Mucosa of rectum (tissue), 2 donors: Measurements from ENCODE around the gene EZR.

Experiments
- H3K27ac ChIP-seq, 2 donors: one replicate each; pipeline ENCODE4 v1.7.0; 2013; ENCODE audit warnings: inconsistent platforms in 2 of 2, low read depth in 2 of 2, low read length in 2 of 2
- H3K27me3 ChIP-seq, 2 donors: one replicate each; pipeline ENCODE4 v1.7.0; 2013; ENCODE audit warnings: low read length in 2 of 2; ENCODE audit not compliant: control insufficient read depth in 2 of 2, insufficient read depth in 2 of 2
- H3K36me3 ChIP-seq, 2 donors: one replicate each; pipeline ENCODE4 v1.7.0; 2013; ENCODE audit warnings: low read length in 2 of 2; ENCODE audit not compliant: control insufficient read depth in 2 of 2, insufficient read depth in 2 of 2
- H3K4me1 ChIP-seq, 2 donors: one replicate each; pipeline ENCODE4 v1.7.0; 2013; ENCODE audit warnings: low read length in 2 of 2, mild to moderate bottlenecking in 1 of 2; ENCODE audit not compliant: control insufficient read depth in 2 of 2, insufficient read depth in 2 of 2
- H3K4me3 ChIP-seq, 2 donors: one replicate each; pipeline ENCODE4 v1.7.0; 2013; ENCODE audit warnings: low read length in 2 of 2
- H3K9ac ChIP-seq, 2 donors: one replicate each; pipeline ENCODE4 v1.7.0; 2013; ENCODE audit warnings: low read length in 2 of 2, low read depth in 1 of 2, mild to moderate bottlenecking in 1 of 2
- H3K9me3 ChIP-seq, 2 donors: one replicate each; pipeline ENCODE4 v1.7.0; 2013; ENCODE audit warnings: low read length in 2 of 2; ENCODE audit not compliant: control insufficient read depth in 2 of 2
- donor health status: healthy.
- donor health status: Normal muscosa, but diverticular disease.

EZR gene

GRCh38 chr6:158769771-158770432, 49.3 kb downstream of the EZR start:
- H3K27ac ChIP-seq, result no peak overlapping the region
- H3K4me3 ChIP-seq, result no peak overlapping the region
- H3K4me1 ChIP-seq, result peaks cover 23 to 29% of the 10 kb centered on the region in 2 donors
- H3K27me3 ChIP-seq, result no peaks in the 10 kb centered on the region
- no peaks in the 10 kb centered on the region for H3K9me3 ChIP-seq
- no peak overlapping the region for H3K9ac ChIP-seq
- peaks cover 82 to 85% of the 10 kb centered on the region in 2 donors for H3K36me3 ChIP-seq

- H3K27ac ChIP-seq, result no peak overlapping the region
- peaks cover 80 to 85% of the 10 kb centered on the region in 2 donors for H3K36me3 ChIP-seq
Measured at GRCh38 chr6:158769234-158769770, 49.9 kb downstream of the EZR start.

GRCh38 chr6:158768436-158768835, 50.7 kb downstream of the EZR start:
- peaks cover 79 to 80% of the 10 kb centered on the region in 2 donors for H3K36me3 ChIP-seq
- no peak overlapping the region for H3K4me3 ChIP-seq
- H3K27ac ChIP-seq, result no peak overlapping the region
- H3K27me3 ChIP-seq, result no peaks in the 10 kb centered on the region
- no peaks in the 10 kb centered on the region for H3K9me3 ChIP-seq
- no peak overlapping the region for H3K9ac ChIP-seq
- peaks cover 14 to 15% of the 10 kb centered on the region in 2 donors for H3K4me1 ChIP-seq

More at GRCh38 chr6:158769234-158769770, 49.9 kb downstream of the EZR start:
- no peak overlapping the region for H3K4me3 ChIP-seq
- H3K27me3 ChIP-seq, result no peaks in the 10 kb centered on the region
- no peaks in the 10 kb centered on the region for H3K9me3 ChIP-seq
- H3K9ac ChIP-seq, result no peak overlapping the region
- H3K4me1 ChIP-seq, result peaks cover 22 to 23% of the 10 kb centered on the region in 2 donors

- Histone ChIP-seq H3K9me3 (no peaks in the 10 kb centered on the region), H3K27ac (no peak overlapping the region), H3K27me3 (no peaks in the 10 kb centered on the region), H3K36me3 (peaks cover 79 to 80% of the 10 kb centered on the region in 2 donors), H3K9ac (no peak overlapping the region), H3K4me1 (peaks cover 9% of the 10 kb centered on the region in 2 donors), H3K4me3 (no peak overlapping the region)
Measured at GRCh38 chr6:158767709-158768108, 51.5 kb downstream of the EZR start.

GRCh38 chr6:158766621-158767455, 52.3 kb downstream of the EZR start:
- peaks cover under 1% of the 10 kb centered on the region in 2 donors for H3K4me1 ChIP-seq
- H3K36me3 ChIP-seq, result peaks cover 71 to 75% of the 10 kb centered on the region in 2 donors
- H3K4me3 ChIP-seq, result no peak overlapping the region
- H3K9ac ChIP-seq, result no peak overlapping the region
- no peaks in the 10 kb centered on the region for H3K9me3 ChIP-seq
- H3K27me3 ChIP-seq, result no peaks in the 10 kb centered on the region
- no peak overlapping the region for H3K27ac ChIP-seq

GRCh38 chr6:158765499-158766068, 53.6 kb downstream of the EZR start:
- H3K4me3 ChIP-seq, result no peak overlapping the region
- no peak overlapping the region for H3K27ac ChIP-seq
- no peaks in the 10 kb centered on the region for H3K27me3 ChIP-seq
- H3K9me3 ChIP-seq, result no peaks in the 10 kb centered on the region
- H3K9ac ChIP-seq, result no peak overlapping the region
- no peaks in the 10 kb centered on the region for H3K4me1 ChIP-seq
- peaks cover 58 to 64% of the 10 kb centered on the region in 2 donors for H3K36me3 ChIP-seq

GRCh38 chr6:158764926-158765325, 54.2 kb downstream of the EZR start:
- Histone ChIP-seq H3K27ac (no peak overlapping the region), H3K9ac (no peak overlapping the region), H3K9me3 (no peaks in the 10 kb centered on the region), H3K27me3 (no peaks in the 10 kb centered on the region), H3K4me1 (peaks cover 0 to 2% of the 10 kb centered on the region in 2 donors), H3K36me3 (peaks cover 52 to 57% of the 10 kb centered on the region in 2 donors), H3K4me3 (no peak overlapping the region)

GRCh38 chr6:158764183-158764849, 54.9 kb downstream of the EZR start:
- Histone ChIP-seq H3K36me3 (peaks cover 46 to 51% of the 10 kb centered on the region in 2 donors), H3K27ac (no peak overlapping the region)

GRCh38 chr6:158763434-158764182, 55.6 kb downstream of the EZR start:
- Histone ChIP-seq H3K9ac (no peak overlapping the region), H3K27ac (no peak overlapping the region), H3K27me3 (no peaks in the 10 kb centered on the region), H3K36me3 (peaks cover 38 to 44% of the 10 kb centered on the region in 2 donors), H3K9me3 (no peaks in the 10 kb centered on the region), H3K4me3 (no peak overlapping the region), H3K4me1 (peaks cover 0 to 2% of the 10 kb centered on the region in 2 donors)

More at GRCh38 chr6:158764183-158764849, 54.9 kb downstream of the EZR start:
- no peaks in the 10 kb centered on the region for H3K27me3 ChIP-seq
- peaks cover 0 to 2% of the 10 kb centered on the region in 2 donors for H3K4me1 ChIP-seq
- no peak overlapping the region for H3K4me3 ChIP-seq
- H3K9me3 ChIP-seq, result no peaks in the 10 kb centered on the region
- H3K9ac ChIP-seq, result no peak overlapping the region
